Measurements from ENCODE around the gene SHMT1. TPM values are rescaled to one million over a fixed set of nuclear protein-coding genes. Genes with fewer than 3 reads are reported as not detected.

SHMT1 gene
- total and polyA plus RNA-seq, 2 of the 4 experiments (the other 2 are of a cell fraction): 7.5 to 8.1 TPM

GRCh38 chr17:18327093-18327492 lies 36.3 kb downstream of the SHMT1 start:
- no peak for ATAC-seq (ENCODE audit: low read depth)
- 60% methylated on average over 1 of the region's 2 CpGs; no CpG with 5 or more reads in 1 of the 2 experiments for WGBS, 2 experiments (ENCODE audit: extremely low coverage in 2 of 2, insufficient read length in 1 of 2)
- no peak overlapping the region for H3K27ac ChIP-seq (ENCODE audit: insufficient read depth, low read length)
- DNase-seq: no peak
- H3K9me3 ChIP-seq (ENCODE audit: control insufficient read depth, insufficient read depth, low read length): no peaks in the 10 kb centered on the region
- no peak overlapping the region for H4K91ac ChIP-seq (ENCODE audit: insufficient read depth, low read depth, low read length)
- H3K79me1 ChIP-seq (ENCODE audit: low read depth in 1 of 2, low read length in 2 of 2): peaks cover 14 to 25% of the 10 kb centered on the region in 2 experiments
- CTCF ChIA-PET: interaction anchor here (0.6 kb wide), 1 partner anchor 119 kb away, joined by 5 read pairs; no protein-coding TSS in a partner anchor
- H2AK9ac ChIP-seq (replicated peaks; ENCODE audit: low read depth, low read length, poor library complexity): no peak overlapping the region
- no peak overlapping the region for H2BK120ac ChIP-seq (ENCODE audit: low read depth, low read length)
- H4K5ac ChIP-seq (ENCODE audit: low read depth, low read length): no peak overlapping the region
- H3K9ac ChIP-seq (ENCODE audit: low read depth, low read length): no peak overlapping the region
- H2BK15ac ChIP-seq (ENCODE audit: low read depth, low read length): no peak overlapping the region
- no peak overlapping the region for H3K18ac ChIP-seq (ENCODE audit: low read depth, low read length)
- H3K9me1 ChIP-seq (ENCODE audit: insufficient read depth, low read length): no peaks in the 10 kb centered on the region; the same call in 1 of the 2 replicates
- no peak overlapping the region for H2AK5ac ChIP-seq (ENCODE audit: low read depth, low read length)
- intact Hi-C loops (cut with micrococcal nuclease) (no loop called here), in situ Hi-C loops (cut with MboI; ENCODE audit: low sequenced_read_pairs) (no loop called here), dilution Hi-C loops (cut with HindIII; ENCODE audit: low sequenced_read_pairs, unreplicated experiment) (no loop called here)
- no peak overlapping the region for H3K4me3 ChIP-seq (ENCODE audit: insufficient read depth, low read depth, low read length)
- H2BK5ac ChIP-seq (ENCODE audit: low read depth, low read length, poor library complexity, severe bottlenecking): no peak overlapping the region
- H4K20me1 ChIP-seq (ENCODE audit: insufficient read depth, low read length): peaks cover 18% of the 10 kb centered on the region
- no peak overlapping the region for H4K8ac ChIP-seq (ENCODE audit: low read depth in 2 of 2, low read length in 2 of 2)
- no peak for TF ChIP-seq NFE2L2 (IDR thresholded peaks at IDR 0.05; ENCODE audit: low read depth, low read length)
- TF ChIP-seq, protein P1, sequence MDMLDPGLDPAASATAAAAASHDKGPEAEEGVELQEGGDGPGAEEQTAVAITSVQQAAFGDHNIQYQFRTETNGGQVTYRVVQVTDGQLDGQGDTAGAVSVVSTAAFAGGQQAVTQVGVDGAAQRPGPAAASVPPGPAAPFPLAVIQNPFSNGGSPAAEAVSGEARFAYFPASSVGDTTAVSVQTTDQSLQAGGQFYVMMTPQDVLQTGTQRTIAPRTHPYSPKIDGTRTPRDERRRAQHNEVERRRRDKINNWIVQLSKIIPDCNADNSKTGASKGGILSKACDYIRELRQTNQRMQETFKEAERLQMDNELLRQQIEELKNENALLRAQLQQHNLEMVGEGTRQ (IDR thresholded peaks at IDR 0.05; ENCODE audit: low read depth, low read length): no peak
- TF ChIP-seq MAFK (IDR thresholded peaks at IDR 0.05; ENCODE audit: low read depth, low read length): no peak
- no peak for TF ChIP-seq MAZ (IDR thresholded peaks at IDR 0.05; ENCODE audit: borderline replicate concordance, low read depth, low read length)
- TF ChIP-seq RAD21 (IDR thresholded peaks at IDR 0.05; ENCODE audit: low read length): no peak
- TF ChIP-seq FOS (IDR thresholded peaks at IDR 0.05; ENCODE audit: low read depth, low read length): no peak
- no peak for TF ChIP-seq POLR2A (IDR thresholded peaks at IDR 0.05; ENCODE audit: low read depth, low read length)
- TF ChIP-seq, protein P2, sequence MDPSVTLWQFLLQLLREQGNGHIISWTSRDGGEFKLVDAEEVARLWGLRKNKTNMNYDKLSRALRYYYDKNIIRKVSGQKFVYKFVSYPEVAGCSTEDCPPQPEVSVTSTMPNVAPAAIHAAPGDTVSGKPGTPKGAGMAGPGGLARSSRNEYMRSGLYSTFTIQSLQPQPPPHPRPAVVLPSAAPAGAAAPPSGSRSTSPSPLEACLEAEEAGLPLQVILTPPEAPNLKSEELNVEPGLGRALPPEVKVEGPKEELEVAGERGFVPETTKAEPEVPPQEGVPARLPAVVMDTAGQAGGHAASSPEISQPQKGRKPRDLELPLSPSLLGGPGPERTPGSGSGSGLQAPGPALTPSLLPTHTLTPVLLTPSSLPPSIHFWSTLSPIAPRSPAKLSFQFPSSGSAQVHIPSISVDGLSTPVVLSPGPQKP (IDR thresholded peaks at IDR 0.05; ENCODE audit: borderline replicate concordance, low read depth, low read length): no peak
- no TSS peak for BruUV-seq (replicated peaks)
- H3K27me3 ChIP-seq (ENCODE audit: control insufficient read depth, insufficient read depth, low read length): no peaks in the 10 kb centered on the region
- peaks cover 41% of the 10 kb centered on the region for H3K36me3 ChIP-seq (ENCODE audit: control insufficient read depth, insufficient read depth, low read length)
- no peak overlapping the region for H3K56ac ChIP-seq (ENCODE audit: extremely low read depth, insufficient read depth, low read length)
- no peak overlapping the region for H2AFZ ChIP-seq (replicated peaks; ENCODE audit: low read length, poor library complexity)
- H2BK20ac ChIP-seq (ENCODE audit: low read depth, low read length): no peak overlapping the region
- H3K4me2 ChIP-seq (ENCODE audit: low read depth, low read length): no peak overlapping the region
- no peak overlapping the region for H3K4ac ChIP-seq (ENCODE audit: low read depth, low read length)
- POLR2A ChIA-PET (ENCODE audit: unreplicated experiment): no interaction called here
- H3K23ac ChIP-seq (ENCODE audit: low read depth, low read length): no peak overlapping the region
- no peak overlapping the region for H3K14ac ChIP-seq (replicated peaks; ENCODE audit: low read depth, low read length)
- H3K4me1 ChIP-seq (ENCODE audit: control insufficient read depth, insufficient read depth, low read length): no peaks in the 10 kb centered on the region

Data from IMR-90 (cell line).